ENCODE data around the gene CPT1B.
A peak's percentile ranks its signal among the peaks of the same experiment; 100 is the strongest.
"Not testable (repeated sequence)": the region's sequence is repeated elsewhere in the genome, so short reads cannot be mapped to it uniquely, and the experiment has no call there.

CPT1B gene

GRCh38 chr22:50577987-50578775 is at the start of gene CPT1B:
CPT1B (minus strand) TSS chr22:50578427; CDS start chr22:50577915, 512 bp downstream.
- DNase-seq, result no peak

- DNase-seq, result no peak
These were observed 48.8 kb upstream of the CPT1B start for GRCh38 chr22:50626850-50627641.

- DNase-seq, result no peak
These were observed 48.2 kb upstream of the CPT1B start for GRCh38 chr22:50626314-50626849.

- no peak for DNase-seq
These were observed 47.5 kb upstream of the CPT1B start for GRCh38 chr22:50625568-50626313.

GRCh38 chr22:50625131-50625567 is 46.9 kb upstream of the CPT1B start:
- no peak for DNase-seq

GRCh38 chr22:50624347-50625130 is 46.3 kb upstream of the CPT1B start:
- DNase-seq, result no peak

- DNase-seq, result no peak
These were observed 44.6 kb upstream of the CPT1B start for GRCh38 chr22:50622723-50623327.

GRCh38 chr22:50621948-50622722 is 43.9 kb upstream of the CPT1B start:
- peak; percentile 42 for DNase-seq

- DNase-seq, result peak; percentile 65
These were observed 43.2 kb upstream of the CPT1B start for GRCh38 chr22:50621356-50621880.

- peak; percentile 71 for DNase-seq
These were observed 42.5 kb upstream of the CPT1B start for GRCh38 chr22:50620593-50621355.

- DNase-seq, result not testable (repeated sequence)
These were observed 36.1 kb upstream of the CPT1B start for GRCh38 chr22:50614296-50614695.

- DNase-seq, result no peak
These were observed 35.2 kb upstream of the CPT1B start for GRCh38 chr22:50613291-50613981.

- no peak for DNase-seq
These were observed 34.4 kb upstream of the CPT1B start for GRCh38 chr22:50612528-50613221.

- no peak for DNase-seq
These were observed 33.9 kb upstream of the CPT1B start for GRCh38 chr22:50612168-50612527.

- DNase-seq, result no peak
These were observed 33.3 kb upstream of the CPT1B start for GRCh38 chr22:50611341-50612060.

GRCh38 chr22:50610581-50610980 is 32.4 kb upstream of the CPT1B start:
- no peak for DNase-seq

- no peak for DNase-seq
These were observed 31.8 kb upstream of the CPT1B start for GRCh38 chr22:50610041-50610451.

- no peak for DNase-seq
These were observed 31.4 kb upstream of the CPT1B start for GRCh38 chr22:50609599-50609998.
